Measurements from ENCODE around the gene CYP4F2.
"Not testable (repeated sequence)": the region's sequence is repeated elsewhere in the genome, so short reads cannot be mapped to it uniquely, and the experiment has no call there.

CYP4F2 gene

DNA sequence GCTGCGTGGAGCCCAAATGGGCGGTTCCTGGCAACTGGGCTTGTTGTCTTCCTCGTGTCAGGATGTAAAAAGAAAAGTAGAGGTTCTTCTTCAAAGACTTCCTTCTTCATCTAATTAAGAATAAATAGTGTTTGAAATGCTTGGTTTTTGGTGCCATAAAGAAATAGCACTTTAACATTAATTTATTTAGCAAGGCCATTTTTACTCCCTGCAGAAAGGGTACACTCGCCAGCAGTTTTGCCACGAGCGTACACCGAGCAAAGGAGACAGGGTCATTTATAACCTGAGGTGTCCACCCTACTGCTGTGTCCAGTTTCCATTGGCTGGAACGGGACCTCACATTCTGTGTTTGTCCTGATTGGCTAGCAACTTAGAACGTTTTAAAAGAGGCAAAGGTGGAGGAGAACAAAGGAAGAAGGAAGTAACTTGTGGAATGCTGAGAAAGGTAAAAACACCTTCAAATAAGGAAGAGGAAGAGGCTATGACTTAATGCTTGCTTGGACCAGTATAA, 60.6 kb downstream of the CYP4F2 start:
- H3K4me2 ChIP-seq: peak overlapping the region; percentile 92
- peaks cover 13% of the 10 kb centered on the region for H3K4me1 ChIP-seq (ENCODE audit: low read depth, poor library complexity, severe bottlenecking)
- H3K79me2 ChIP-seq (ENCODE audit: insufficient read depth, low read depth): no peaks in the 10 kb centered on the region
- peak overlapping the region; percentile 99 for H2AFZ ChIP-seq (ENCODE audit: low read depth)
- H4K20me1 ChIP-seq (ENCODE audit: insufficient read depth): no peaks in the 10 kb centered on the region
- H3K27ac ChIP-seq: peak overlapping the region; percentile 75
- no peak overlapping the region for H3K4me3 ChIP-seq (IDR thresholded peaks at IDR 0.05; ENCODE audit: insufficient read depth, low read depth, low read length)
- peaks cover 47% of the 10 kb centered on the region; the same call in 1 of the 2 replicates for H3K27me3 ChIP-seq (ENCODE audit: insufficient read depth, low read depth)
- peak overlapping the region; percentile 73; the same call in 1 of the 2 replicates for H3K9ac ChIP-seq
- H3K36me3 ChIP-seq (ENCODE audit: insufficient read depth): no peaks in the 10 kb centered on the region
- TF ChIP-seq, protein P1, sequence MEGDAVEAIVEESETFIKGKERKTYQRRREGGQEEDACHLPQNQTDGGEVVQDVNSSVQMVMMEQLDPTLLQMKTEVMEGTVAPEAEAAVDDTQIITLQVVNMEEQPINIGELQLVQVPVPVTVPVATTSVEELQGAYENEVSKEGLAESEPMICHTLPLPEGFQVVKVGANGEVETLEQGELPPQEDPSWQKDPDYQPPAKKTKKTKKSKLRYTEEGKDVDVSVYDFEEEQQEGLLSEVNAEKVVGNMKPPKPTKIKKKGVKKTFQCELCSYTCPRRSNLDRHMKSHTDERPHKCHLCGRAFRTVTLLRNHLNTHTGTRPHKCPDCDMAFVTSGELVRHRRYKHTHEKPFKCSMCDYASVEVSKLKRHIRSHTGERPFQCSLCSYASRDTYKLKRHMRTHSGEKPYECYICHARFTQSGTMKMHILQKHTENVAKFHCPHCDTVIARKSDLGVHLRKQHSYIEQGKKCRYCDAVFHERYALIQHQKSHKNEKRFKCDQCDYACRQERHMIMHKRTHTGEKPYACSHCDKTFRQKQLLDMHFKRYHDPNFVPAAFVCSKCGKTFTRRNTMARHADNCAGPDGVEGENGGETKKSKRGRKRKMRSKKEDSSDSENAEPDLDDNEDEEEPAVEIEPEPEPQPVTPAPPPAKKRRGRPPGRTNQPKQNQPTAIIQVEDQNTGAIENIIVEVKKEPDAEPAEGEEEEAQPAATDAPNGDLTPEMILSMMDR (conservative IDR thresholded peaks at IDR 0.05; ENCODE audit: low read depth, low read length): no peak

DNA sequence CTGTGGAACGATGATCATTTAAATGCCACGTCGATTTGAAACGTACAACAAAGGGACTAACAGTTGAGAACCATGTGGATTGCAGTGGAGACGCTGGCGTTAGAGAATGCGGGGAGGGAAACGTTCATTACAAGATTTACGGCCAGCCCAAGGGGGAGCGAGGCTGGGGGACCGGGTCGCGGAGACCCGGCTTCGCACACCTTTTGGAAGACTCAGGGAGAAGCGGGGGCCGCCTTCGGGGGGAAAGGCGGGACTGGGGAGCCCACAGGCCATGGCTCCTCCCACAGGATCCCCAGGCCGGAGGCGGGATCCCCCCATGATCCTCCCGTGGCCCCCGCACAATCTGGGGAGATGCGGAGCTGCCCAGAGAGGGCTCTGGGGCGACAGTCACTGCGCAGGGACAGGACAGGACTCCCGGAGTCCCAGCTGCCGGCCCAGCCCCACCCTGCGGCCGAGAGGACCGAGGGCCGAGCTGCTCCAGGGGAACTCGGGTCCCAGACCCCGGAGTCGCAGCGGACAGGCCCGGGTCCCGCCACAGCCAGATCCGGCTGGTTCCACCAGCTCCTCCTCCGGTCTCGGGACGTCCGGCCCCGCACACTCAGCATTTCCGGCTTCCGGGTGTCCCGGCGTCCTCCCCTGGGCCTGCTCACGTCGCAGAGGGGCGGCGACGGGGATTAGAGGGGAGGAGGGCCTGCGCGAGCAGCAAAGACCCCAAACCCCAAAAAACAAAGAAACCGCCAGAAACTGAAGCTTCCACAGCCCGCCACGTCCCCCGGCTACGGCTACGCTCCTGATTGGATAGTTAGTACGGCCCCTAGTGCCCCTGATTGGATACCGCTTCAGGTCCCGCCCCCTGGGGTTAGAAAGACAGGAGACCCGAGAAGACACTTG, 61.3 kb downstream of the CYP4F2 start:
- Histone ChIP-seq H3K36me3 (ENCODE audit: insufficient read depth) (no peaks in the 10 kb centered on the region), H3K27me3 (ENCODE audit: insufficient read depth, low read depth) (peaks cover 45% of the 10 kb centered on the region; the same call in 1 of the 2 replicates), H3K4me1 (ENCODE audit: low read depth, poor library complexity, severe bottlenecking) (peaks cover 13% of the 10 kb centered on the region), H3K9ac (peak overlapping the region; percentile 73), H3K4me3 (IDR thresholded peaks at IDR 0.05; ENCODE audit: insufficient read depth, low read depth, low read length) (no peak overlapping the region), H3K4me2 (peak overlapping the region; percentile 92), H4K20me1 (ENCODE audit: insufficient read depth) (no peaks in the 10 kb centered on the region), H3K79me2 (ENCODE audit: insufficient read depth, low read depth) (no peaks in the 10 kb centered on the region), H2AFZ (ENCODE audit: low read depth) (peak overlapping the region; percentile 99), H3K27ac (peak overlapping the region; percentile 75)
- TF ChIP-seq, protein P1 (conservative IDR thresholded peaks at IDR 0.05; ENCODE audit: low read depth, low read length): no peak

GRCh38 chr19:15835565-15836329, 62.1 kb downstream of the CYP4F2 start:
- H3K36me3 ChIP-seq (ENCODE audit: insufficient read depth); H3K79me2 ChIP-seq (ENCODE audit: insufficient read depth, low read depth); H4K20me1 ChIP-seq (ENCODE audit: insufficient read depth); H3K4me3 ChIP-seq (IDR thresholded peaks at IDR 0.05; ENCODE audit: insufficient read depth, low read depth, low read length); H3K27ac ChIP-seq: not testable (repeated sequence)
- Histone ChIP-seq H2AFZ (ENCODE audit: low read depth) (peak overlapping the region; percentile 99), H3K4me2 (peak overlapping the region; percentile 92), H3K9ac (peak overlapping the region; percentile 73; the same call in 1 of the 2 replicates), H3K27me3 (ENCODE audit: insufficient read depth, low read depth) (peaks cover 47% of the 10 kb centered on the region; the same call in 1 of the 2 replicates), H3K4me1 (ENCODE audit: low read depth, poor library complexity, severe bottlenecking) (peaks cover 13% of the 10 kb centered on the region)

DNA sequence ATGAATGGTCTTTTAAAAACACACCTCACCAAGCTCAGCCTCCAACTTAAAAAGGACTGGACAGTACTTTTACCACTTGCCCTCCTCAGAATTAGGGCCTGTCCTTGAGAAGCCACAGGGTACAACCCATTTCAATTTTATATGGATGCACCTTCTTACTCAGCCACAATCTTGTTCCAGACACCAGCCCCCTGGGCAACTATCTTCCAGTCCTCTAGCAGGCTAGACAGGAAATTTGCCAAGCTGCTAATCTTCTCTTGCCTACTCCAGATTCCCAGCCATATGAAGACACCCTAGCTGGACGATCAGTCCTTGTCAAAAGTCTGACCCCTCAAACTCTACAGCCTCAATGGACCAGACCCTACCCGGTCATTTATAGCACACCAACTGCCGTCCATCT, 63.6 kb downstream of the CYP4F2 start:
- H3K4me2 ChIP-seq; H3K4me3 ChIP-seq (IDR thresholded peaks at IDR 0.05; ENCODE audit: insufficient read depth, low read depth, low read length); H4K20me1 ChIP-seq (ENCODE audit: insufficient read depth); H3K27ac ChIP-seq; H3K79me2 ChIP-seq (ENCODE audit: insufficient read depth, low read depth); H3K36me3 ChIP-seq (ENCODE audit: insufficient read depth); H2AFZ ChIP-seq (ENCODE audit: low read depth); H3K9ac ChIP-seq: not testable (repeated sequence)
- Histone ChIP-seq H3K4me1 (ENCODE audit: low read depth, poor library complexity, severe bottlenecking) (peaks cover 13% of the 10 kb centered on the region), H3K27me3 (ENCODE audit: insufficient read depth, low read depth) (peaks cover 49% of the 10 kb centered on the region; the same call in 1 of the 2 replicates)

DNA sequence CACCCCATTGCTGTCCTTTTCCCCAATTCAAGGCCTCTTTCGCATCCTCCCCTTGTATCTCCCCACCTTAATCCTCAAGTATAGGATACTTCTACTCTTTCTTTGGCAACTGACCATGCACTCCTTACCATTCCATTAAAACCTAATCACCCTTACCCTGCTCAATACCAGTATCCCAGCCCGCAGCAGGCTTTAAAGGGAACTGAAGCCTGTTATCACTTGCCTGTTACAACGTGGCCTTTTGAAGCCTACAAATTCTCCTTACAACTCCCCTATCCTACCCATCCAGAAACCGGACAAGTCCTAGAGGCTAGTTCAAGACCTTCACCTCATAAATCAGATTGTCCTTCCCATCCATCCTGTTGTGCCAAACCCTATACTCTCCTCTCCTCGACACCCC, 66.2 kb downstream of the CYP4F2 start:
- Histone ChIP-seq H3K27me3 (ENCODE audit: insufficient read depth, low read depth) (peaks cover 54% of the 10 kb centered on the region; the same call in 1 of the 2 replicates), H3K79me2 (ENCODE audit: insufficient read depth, low read depth) (no peaks in the 10 kb centered on the region), H3K36me3 (ENCODE audit: insufficient read depth) (no peaks in the 10 kb centered on the region), H3K4me3 (IDR thresholded peaks at IDR 0.05; ENCODE audit: insufficient read depth, low read depth, low read length) (no peak overlapping the region), H3K9ac (no peak overlapping the region), H3K27ac (no peak overlapping the region), H4K20me1 (ENCODE audit: insufficient read depth) (no peaks in the 10 kb centered on the region), H2AFZ (ENCODE audit: low read depth) (no peak overlapping the region), H3K4me2 (no peak overlapping the region), H3K4me1 (ENCODE audit: low read depth, poor library complexity, severe bottlenecking) (peaks cover 9% of the 10 kb centered on the region)
- TF ChIP-seq, protein P1 (conservative IDR thresholded peaks at IDR 0.05; ENCODE audit: low read depth, low read length): no peak
